ENCODE measurements around the gene GRK1. TPM values are rescaled to one million over a fixed set of nuclear protein-coding genes. Genes with fewer than 3 reads are reported as not detected.

The GRK1 gene
- total and polyA plus RNA-seq, 2 of the 13 experiments (the other 11 are each of a cell fraction or from before 2014, with no cell fraction given) = 0.07 to 0.12 TPM

- TF ChIP-seq MNT (IDR thresholded peaks at IDR 0.05) = peak; percentile 85
- TF ChIP-seq, protein P1, sequence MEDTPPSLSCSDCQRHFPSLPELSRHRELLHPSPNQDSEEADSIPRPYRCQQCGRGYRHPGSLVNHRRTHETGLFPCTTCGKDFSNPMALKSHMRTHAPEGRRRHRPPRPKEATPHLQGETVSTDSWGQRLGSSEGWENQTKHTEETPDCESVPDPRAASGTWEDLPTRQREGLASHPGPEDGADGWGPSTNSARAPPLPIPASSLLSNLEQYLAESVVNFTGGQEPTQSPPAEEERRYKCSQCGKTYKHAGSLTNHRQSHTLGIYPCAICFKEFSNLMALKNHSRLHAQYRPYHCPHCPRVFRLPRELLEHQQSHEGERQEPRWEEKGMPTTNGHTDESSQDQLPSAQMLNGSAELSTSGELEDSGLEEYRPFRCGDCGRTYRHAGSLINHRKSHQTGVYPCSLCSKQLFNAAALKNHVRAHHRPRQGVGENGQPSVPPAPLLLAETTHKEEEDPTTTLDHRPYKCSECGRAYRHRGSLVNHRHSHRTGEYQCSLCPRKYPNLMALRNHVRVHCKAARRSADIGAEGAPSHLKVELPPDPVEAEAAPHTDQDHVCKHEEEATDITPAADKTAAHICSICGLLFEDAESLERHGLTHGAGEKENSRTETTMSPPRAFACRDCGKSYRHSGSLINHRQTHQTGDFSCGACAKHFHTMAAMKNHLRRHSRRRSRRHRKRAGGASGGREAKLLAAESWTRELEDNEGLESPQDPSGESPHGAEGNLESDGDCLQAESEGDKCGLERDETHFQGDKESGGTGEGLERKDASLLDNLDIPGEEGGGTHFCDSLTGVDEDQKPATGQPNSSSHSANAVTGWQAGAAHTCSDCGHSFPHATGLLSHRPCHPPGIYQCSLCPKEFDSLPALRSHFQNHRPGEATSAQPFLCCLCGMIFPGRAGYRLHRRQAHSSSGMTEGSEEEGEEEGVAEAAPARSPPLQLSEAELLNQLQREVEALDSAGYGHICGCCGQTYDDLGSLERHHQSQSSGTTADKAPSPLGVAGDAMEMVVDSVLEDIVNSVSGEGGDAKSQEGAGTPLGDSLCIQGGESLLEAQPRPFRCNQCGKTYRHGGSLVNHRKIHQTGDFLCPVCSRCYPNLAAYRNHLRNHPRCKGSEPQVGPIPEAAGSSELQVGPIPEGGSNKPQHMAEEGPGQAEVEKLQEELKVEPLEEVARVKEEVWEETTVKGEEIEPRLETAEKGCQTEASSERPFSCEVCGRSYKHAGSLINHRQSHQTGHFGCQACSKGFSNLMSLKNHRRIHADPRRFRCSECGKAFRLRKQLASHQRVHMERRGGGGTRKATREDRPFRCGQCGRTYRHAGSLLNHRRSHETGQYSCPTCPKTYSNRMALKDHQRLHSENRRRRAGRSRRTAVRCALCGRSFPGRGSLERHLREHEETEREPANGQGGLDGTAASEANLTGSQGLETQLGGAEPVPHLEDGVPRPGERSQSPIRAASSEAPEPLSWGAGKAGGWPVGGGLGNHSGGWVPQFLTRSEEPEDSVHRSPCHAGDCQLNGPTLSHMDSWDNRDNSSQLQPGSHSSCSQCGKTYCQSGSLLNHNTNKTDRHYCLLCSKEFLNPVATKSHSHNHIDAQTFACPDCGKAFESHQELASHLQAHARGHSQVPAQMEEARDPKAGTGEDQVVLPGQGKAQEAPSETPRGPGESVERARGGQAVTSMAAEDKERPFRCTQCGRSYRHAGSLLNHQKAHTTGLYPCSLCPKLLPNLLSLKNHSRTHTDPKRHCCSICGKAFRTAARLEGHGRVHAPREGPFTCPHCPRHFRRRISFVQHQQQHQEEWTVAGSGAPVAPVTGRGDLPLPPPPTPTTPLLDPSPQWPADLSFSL (CRISPR knock-in tag; IDR thresholded peaks at IDR 0.05) = peak; percentile 93
- TF ChIP-seq NBN (conservative IDR thresholded peaks at IDR 0.05) = peak; percentile 61; the same call in 1 of the 2 replicates
- TF ChIP-seq NONO (IDR thresholded peaks at IDR 0.05) = 0 out of 2 replicates have a peak, but pooled peaks have one; percentile 47
- TF ChIP-seq NONO (CRISPR knock-in tag; conservative IDR thresholded peaks at IDR 0.05) = no peak
These were observed 107.4 kb downstream of the GRK1 start (continued) for GRCh38 chr13:113774177-113775107.

All from HepG2 (cell line).